Right cardiac atrium (tissue), 5 donors: Measurements from ENCODE around the gene PRKCD. TPM values are rescaled to one million over a fixed set of nuclear protein-coding genes. Genes with fewer than 3 reads are reported as not detected.

ENCODE experiments used
- ATAC-seq, 2 donors: fragments of 200-7000 bp; cut with Tn5 transposase; one replicate each; pipeline versions ENCODE4 v1.8.0 to v1.9.1; 2020; ENCODE audit warnings: moderate library complexity in 2 of 2, mild to moderate bottlenecking in 1 of 2
- DNase-seq, 3 donors: peaks; one replicate each; pipeline ENCODE4 v3.0.0-alpha.2; 2020
- H3K27ac ChIP-seq: one replicate; pipeline ENCODE4 v1.5.1; 2013; ENCODE audit warnings: mild to moderate bottlenecking, low read length, control low read depth, moderate library complexity
- H3K27me3 ChIP-seq: one replicate; pipeline ENCODE4 v1.6.1; 2013; ENCODE audit not compliant: control insufficient read depth, insufficient read depth
- H3K4me1 ChIP-seq: one replicate; pipeline ENCODE4 v1.6.1; 2013; ENCODE audit warnings: low read length; ENCODE audit not compliant: control insufficient read depth, insufficient read depth
- H3K4me3 ChIP-seq: one replicate; pipeline ENCODE4 v1.5.1; 2013; ENCODE audit warnings: low read length, control low read depth
- H3K9me3 ChIP-seq: one replicate; pipeline ENCODE4 v1.6.1; 2013; ENCODE audit warnings: low read length; ENCODE audit not compliant: control insufficient read depth
- WGBS: extraction: QIAGEN DNeasy Blood & Tissue Kit; methylation state at CpG from one replicate; pipeline ENCODE4 v1.1.7; 2013; 5-methylcytosine and 5-hydroxymethylcytosine counted together
- intact Hi-C, 4 donors: fragments of 100-400 bp; cut with DNase I; formaldehyde crosslinking; loops; one replicate each; pipeline versions ENCODE4 v1.11.0 to v1.14.0; 2022 to 2023
- polyA plus RNA-seq: library from polyadenylated mRNA; stranded (reverse); fragments of 200-250 nt; gene quantifications from one replicate; pipeline ENCODE4 v1.2.3, GENCODE V29; 2013
- total RNA-seq, 4 donors: library from RNA; stranded (reverse); fragmentation: NEBNext Ultra II Directional; extraction: Animal tissue kit (Norgen Biotek cat#: 25700); gene quantifications; one replicate each; pipeline ENCODE4 v1.2.1, GENCODE V29; 2021
- donor health status: healthy with polysubstance abuse.
- donor health status: DM: no; HTN: yes; CAD: no.
- donor health status: DM: no; HTN: no; CAD: no.
- donor health status: DM: no; HTN: yes; CAD: no; lungs with severe emphysema.
- donor health status: DM: yes; HTN: yes; CAD: no.

PRKCD gene
- total and polyA plus RNA-seq, 5 donors: 20.9 to 34.4 (median 28.4) TPM

- no peak for ATAC-seq
- no peaks in the 10 kb centered on the region for H3K9me3 ChIP-seq
- no peak for DNase-seq
- no peak overlapping the region for H3K4me3 ChIP-seq
- intact Hi-C loops: no loop called here
- H3K27me3 ChIP-seq: no peaks in the 10 kb centered on the region
- no peak overlapping the region for H3K27ac ChIP-seq
- peaks cover 2% of the 10 kb centered on the region for H3K4me1 ChIP-seq
- 87% methylated on average over 8 of the region's 8 CpGs for WGBS
Observed at GRCh38 chr3:53123510-53123909, 37.5 kb upstream of the PRKCD start.

DNA sequence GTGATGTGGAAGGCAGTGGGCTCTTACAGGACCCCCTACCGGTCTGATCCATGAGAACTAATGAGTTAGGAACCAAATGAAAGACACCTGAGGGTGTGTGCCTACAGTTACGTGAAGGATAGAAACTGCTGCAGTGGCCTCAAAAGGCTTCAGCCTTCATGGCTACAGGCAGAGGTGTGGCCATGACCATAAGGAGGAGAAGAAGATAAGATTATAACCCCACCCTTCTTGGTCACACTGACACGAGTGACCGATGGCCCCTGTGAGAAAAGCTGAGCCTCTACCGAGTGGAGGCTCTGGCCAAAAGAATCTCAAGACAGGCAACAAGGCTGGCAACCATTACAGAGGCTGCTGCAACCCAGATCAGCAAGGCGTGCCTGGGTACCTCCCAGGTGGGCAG, 37.1 kb upstream of the PRKCD start:
- intact Hi-C loops: no loop called here
- no peak for ATAC-seq

DNA sequence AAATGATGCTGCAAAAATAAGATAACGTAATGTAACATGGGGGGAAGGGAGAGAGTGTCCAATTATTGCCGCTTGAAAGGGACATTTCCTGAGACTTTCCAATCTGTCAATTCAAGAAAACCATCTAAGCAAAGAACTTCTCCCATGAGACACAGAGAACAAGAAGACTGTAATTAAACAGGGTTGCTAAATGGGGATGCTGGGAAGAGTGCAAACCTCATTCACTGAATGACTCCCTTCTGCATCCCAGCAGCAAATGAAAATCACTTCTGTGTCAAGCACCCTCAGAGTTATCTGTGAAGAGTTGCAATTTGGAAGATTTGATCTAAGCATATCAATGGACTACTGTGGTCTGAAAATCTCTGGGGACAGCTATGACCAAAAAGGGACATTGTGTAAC, 34.4 kb upstream of the PRKCD start:
- H3K27ac ChIP-seq: no peak overlapping the region
- intact Hi-C loops: no loop called here
- no peaks in the 10 kb centered on the region for H3K27me3 ChIP-seq
- H3K9me3 ChIP-seq: no peaks in the 10 kb centered on the region
- H3K4me3 ChIP-seq: no peak overlapping the region
- peaks cover 4% of the 10 kb centered on the region for H3K4me1 ChIP-seq
- DNase-seq: no peak
- WGBS: 89% methylated on average over 2 of the region's 2 CpGs
- ATAC-seq: no peak

More for the DNA sequence above, 37.1 kb upstream of the PRKCD start:
- Histone ChIP-seq H3K27ac (no peak overlapping the region), H3K27me3 (no peaks in the 10 kb centered on the region), H3K4me3 (no peak overlapping the region), H3K4me1 (peaks cover 2% of the 10 kb centered on the region), H3K9me3 (no peaks in the 10 kb centered on the region)
- WGBS: 90% methylated on average over 6 of the region's 6 CpGs
- no peak for DNase-seq

GRCh38 chr3:53129344-53129743, 31.7 kb upstream of the PRKCD start:
- Histone ChIP-seq H3K27me3 (no peaks in the 10 kb centered on the region), H3K4me1 (peaks cover 4% of the 10 kb centered on the region), H3K9me3 (no peaks in the 10 kb centered on the region), H3K4me3 (peak overlapping the region; percentile 58), H3K27ac (no peak overlapping the region)
- intact Hi-C loops: no loop called here
- DNase-seq: no peak
- no peak for ATAC-seq
- WGBS: 61% methylated on average over 3 of the region's 3 CpGs

DNA sequence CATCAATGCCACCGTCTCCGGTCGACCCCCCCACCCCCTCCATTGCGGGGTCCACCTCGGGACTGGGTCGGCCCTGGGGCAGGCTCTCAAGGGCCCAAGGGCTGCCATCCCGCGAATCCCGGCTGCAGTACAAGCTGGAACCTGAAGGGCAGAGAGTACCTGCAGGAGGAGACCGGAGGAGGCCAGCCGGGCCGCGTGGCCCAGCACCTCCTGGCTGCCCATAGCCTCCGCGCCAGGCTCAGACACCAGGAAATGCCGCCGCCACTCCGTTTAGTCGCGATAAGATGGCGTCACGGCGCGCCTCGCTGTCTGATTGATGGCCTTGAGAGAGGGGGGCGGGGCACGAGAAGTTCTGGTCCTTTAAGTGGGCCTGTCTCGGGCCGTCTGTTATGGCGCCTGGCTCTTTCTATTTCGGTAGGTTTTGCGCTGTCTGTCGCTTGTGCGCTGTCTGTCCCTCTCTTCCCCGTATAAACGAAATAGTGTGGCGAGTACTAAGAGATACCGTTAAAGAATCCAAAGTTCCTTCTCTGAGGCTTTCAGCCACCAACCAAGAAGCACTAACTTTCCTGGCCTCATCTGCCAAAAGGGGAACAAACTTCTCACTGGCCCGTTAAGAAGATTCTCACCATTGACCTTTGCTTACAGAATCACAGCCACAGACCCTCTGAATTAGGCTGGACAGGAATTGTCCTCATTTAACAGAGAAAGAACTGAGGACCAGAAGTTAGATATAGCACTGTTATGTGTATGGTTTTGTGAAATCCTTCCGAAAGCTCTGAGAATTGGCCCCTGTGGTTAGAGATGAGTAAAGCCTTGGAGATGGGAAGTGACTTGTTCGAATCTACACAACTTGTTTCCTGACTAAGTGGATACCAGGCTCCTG, 30.6 kb upstream of the PRKCD start, which contains the start of gene RFT1:
Gene RFT1 (minus strand): TSS at position 257 of the 883 bp plus-strand sequence. CDS start 35 bp downstream, at position 222.
- peaks cover 4% of the 10 kb centered on the region for H3K4me1 ChIP-seq
- no peaks in the 10 kb centered on the region for H3K27me3 ChIP-seq
- no peaks in the 10 kb centered on the region for H3K9me3 ChIP-seq
- 2% methylated on average over 41 of the region's 41 CpGs for WGBS
- intact Hi-C loops: loop anchor here (5.0 kb wide), 2 partner anchors 62 to 67 kb away; no protein-coding TSS in a partner anchor
- H3K4me3 ChIP-seq: peak within 1 kb of the TSS; percentile 58
- DNase-seq (peak; percentile 99 to 100 (median 99)), ATAC-seq (peak; percentile 96 to 98)
- H3K27ac ChIP-seq: peak within 1 kb of the TSS; percentile 92

DNA sequence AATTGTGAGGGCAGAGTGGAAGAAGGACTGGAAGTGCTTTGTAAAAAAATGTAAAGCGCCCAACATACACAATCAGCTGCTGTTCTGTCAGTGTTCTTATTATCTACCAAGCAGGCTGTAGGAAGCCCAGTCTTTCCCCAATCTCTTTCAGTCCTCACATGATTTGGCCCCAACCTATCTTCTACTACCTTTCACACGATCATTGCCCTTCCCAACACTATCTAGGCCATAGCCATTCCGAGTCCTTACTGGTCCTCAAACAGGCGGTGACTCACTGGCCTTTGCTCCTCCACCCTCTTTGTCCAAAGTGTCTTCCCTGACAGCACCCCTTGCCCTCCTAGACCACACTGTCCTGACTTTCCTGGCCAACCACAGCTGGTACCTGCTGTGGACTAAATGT, 29.9 kb upstream of the PRKCD start:
- Histone ChIP-seq H3K27ac (peak overlapping the region; percentile 92), H3K27me3 (no peaks in the 10 kb centered on the region), H3K4me3 (peak overlapping the region; percentile 58), H3K9me3 (no peaks in the 10 kb centered on the region), H3K4me1 (peaks cover 4% of the 10 kb centered on the region)
- no peak for ATAC-seq
- intact Hi-C loops: loop anchor here (5.0 kb wide), 2 partner anchors 61 to 66 kb away; no protein-coding TSS in a partner anchor
- DNase-seq: no peak
- WGBS: 91% methylated on average over 4 of the region's 4 CpGs

- no peak overlapping the region for H3K27ac ChIP-seq
- intact Hi-C loops: loop anchor here (5.0 kb wide), 2 partner anchors 60 to 65 kb away; no protein-coding TSS in a partner anchor
- ATAC-seq (no peak), DNase-seq (no peak)
- no peaks in the 10 kb centered on the region for H3K27me3 ChIP-seq
- H3K4me3 ChIP-seq: no peak overlapping the region
- WGBS: 67% methylated on average over 5 of the region's 5 CpGs
- no peaks in the 10 kb centered on the region for H3K9me3 ChIP-seq
- H3K4me1 ChIP-seq: peaks cover 4% of the 10 kb centered on the region
Observed at GRCh38 chr3:53132347-53132746, 28.7 kb upstream of the PRKCD start.

- Histone ChIP-seq H3K4me3 (no peak overlapping the region), H3K4me1 (peaks cover 4% of the 10 kb centered on the region), H3K27ac (no peak overlapping the region), H3K27me3 (no peaks in the 10 kb centered on the region), H3K9me3 (no peaks in the 10 kb centered on the region)
- ATAC-seq (peak; percentile 73 to 77), DNase-seq (peak; percentile 70 to 89 (median 85))
- 31% methylated on average over 6 of the region's 6 CpGs for WGBS
- intact Hi-C loops: loop anchor here (5.0 kb wide), 2 partner anchors 58 to 63 kb away; no protein-coding TSS in a partner anchor
Observed at GRCh38 chr3:53134631-53135232, 26.3 kb upstream of the PRKCD start.

GRCh38 chr3:53137221-53137620, 23.8 kb upstream of the PRKCD start:
- Histone ChIP-seq H3K9me3 (no peaks in the 10 kb centered on the region), H3K27ac (no peak overlapping the region), H3K4me3 (no peak overlapping the region), H3K27me3 (no peaks in the 10 kb centered on the region), H3K4me1 (peaks cover 4% of the 10 kb centered on the region)
- DNase-seq: no peak
- intact Hi-C loops: no loop called here
- no peak for ATAC-seq
- 61% methylated on average over 2 of the region's 2 CpGs for WGBS

- DNase-seq (no peak), ATAC-seq (no peak)
- Histone ChIP-seq H3K27me3 (no peaks in the 10 kb centered on the region), H3K4me1 (peaks cover 4% of the 10 kb centered on the region), H3K4me3 (no peak overlapping the region), H3K9me3 (no peaks in the 10 kb centered on the region), H3K27ac (no peak overlapping the region)
- WGBS: 90% methylated on average over 4 of the region's 4 CpGs
- intact Hi-C loops: no loop called here
Observed at GRCh38 chr3:53137835-53138446, 23.1 kb upstream of the PRKCD start.
